IPS-15b (cell line): ENCODE results near the gene AURKAIP1.

Source experiments
- H3K27me3 ChIP-seq: one replicate; pipeline ENCODE4 v1.6.1; 2013; ENCODE audit warnings: low read length; ENCODE audit not compliant: control insufficient read depth, insufficient read depth
- H3K36me3 ChIP-seq: one replicate; pipeline ENCODE4 v1.6.1; 2013; ENCODE audit warnings: low read length; ENCODE audit not compliant: control insufficient read depth, insufficient read depth
- H3K4me1 ChIP-seq: one replicate; pipeline ENCODE4 v1.6.1; 2013; ENCODE audit warnings: mild to moderate bottlenecking, low read length; ENCODE audit not compliant: control insufficient read depth, insufficient read depth
- H3K4me3 ChIP-seq: one replicate; pipeline ENCODE4 v1.5.1; 2013; ENCODE audit warnings: low read depth, low read length
- H3K9ac ChIP-seq: one replicate; pipeline ENCODE4 v1.6.1; 2013; ENCODE audit warnings: low read depth, mild to moderate bottlenecking, low read length
- H3K9me3 ChIP-seq: one replicate; pipeline ENCODE4 v1.6.1; 2013; ENCODE audit warnings: mild to moderate bottlenecking, low read length; ENCODE audit not compliant: control insufficient read depth, insufficient read depth

AURKAIP1 gene

GRCh38 chr1:1361982-1362423, 13.0 kb downstream of the AURKAIP1 start:
- peaks cover 5% of the 10 kb centered on the region for H3K4me1 ChIP-seq
- H3K36me3 ChIP-seq = no peaks in the 10 kb centered on the region
- H3K9ac ChIP-seq = no peak overlapping the region
- H3K27me3 ChIP-seq = no peaks in the 10 kb centered on the region
- H3K9me3 ChIP-seq = peaks cover 11% of the 10 kb centered on the region
- H3K4me3 ChIP-seq = no peak overlapping the region

- H3K9me3 ChIP-seq = peaks cover 5% of the 10 kb centered on the region
- no peaks in the 10 kb centered on the region for H3K27me3 ChIP-seq
- no peaks in the 10 kb centered on the region for H3K36me3 ChIP-seq
- peaks cover 5% of the 10 kb centered on the region for H3K4me1 ChIP-seq
- H3K9ac ChIP-seq = no peak overlapping the region
- H3K4me3 ChIP-seq = no peak overlapping the region
Observed at GRCh38 chr1:1361233-1361981, 13.6 kb downstream of the AURKAIP1 start.

- Histone ChIP-seq H3K9ac (no peak overlapping the region), H3K4me1 (peaks cover 5% of the 10 kb centered on the region), H3K27me3 (no peaks in the 10 kb centered on the region), H3K9me3 (no peaks in the 10 kb centered on the region), H3K4me3 (no peak overlapping the region), H3K36me3 (no peaks in the 10 kb centered on the region)
Observed at GRCh38 chr1:1360506-1361169, 14.4 kb downstream of the AURKAIP1 start.

- H3K9ac ChIP-seq = no peak overlapping the region
- H3K9me3 ChIP-seq = no peaks in the 10 kb centered on the region
- H3K4me3 ChIP-seq = no peak overlapping the region
- no peaks in the 10 kb centered on the region for H3K36me3 ChIP-seq
- H3K4me1 ChIP-seq = peaks cover 5% of the 10 kb centered on the region
- no peaks in the 10 kb centered on the region for H3K27me3 ChIP-seq
Observed at GRCh38 chr1:1359664-1360468, 15.1 kb downstream of the AURKAIP1 start.

- peak overlapping the region; percentile 37 for H3K9ac ChIP-seq
- no peaks in the 10 kb centered on the region for H3K36me3 ChIP-seq
- H3K9me3 ChIP-seq = no peaks in the 10 kb centered on the region
- H3K4me1 ChIP-seq = peaks cover 5% of the 10 kb centered on the region
- H3K4me3 ChIP-seq = no peak overlapping the region
- peaks cover 2% of the 10 kb centered on the region for H3K27me3 ChIP-seq
Observed at GRCh38 chr1:1359308-1359663, 15.7 kb downstream of the AURKAIP1 start.

- Histone ChIP-seq H3K4me3 (peak within 1 kb of the TSS; percentile 37), H3K9me3 (no peaks in the 10 kb centered on the region), H3K4me1 (peaks cover 5% of the 10 kb centered on the region), H3K9ac (peak within 1 kb of the TSS; percentile 37), H3K36me3 (no peaks in the 10 kb centered on the region), H3K27me3 (peaks cover 2% of the 10 kb centered on the region)
Observed at GRCh38 chr1:1358433-1359271, 16.4 kb downstream of the AURKAIP1 start, which contains the start of gene MXRA8. Gene MXRA8, minus strand, starts transcription at chr1:1358555. Its CDS starts 51 bp downstream, at chr1:1358504.

GRCh38 chr1:1357871-1358432, 17.1 kb downstream of the AURKAIP1 start:
- Histone ChIP-seq H3K27me3 (peaks cover 2% of the 10 kb centered on the region), H3K9me3 (no peaks in the 10 kb centered on the region), H3K4me1 (peaks cover 5% of the 10 kb centered on the region), H3K4me3 (peak overlapping the region; percentile 37), H3K36me3 (no peaks in the 10 kb centered on the region), H3K9ac (peak overlapping the region; percentile 5)

GRCh38 chr1:1356796-1357401, 18.1 kb downstream of the AURKAIP1 start:
- Histone ChIP-seq H3K9ac (no peak overlapping the region), H3K4me1 (peaks cover 3% of the 10 kb centered on the region), H3K36me3 (no peaks in the 10 kb centered on the region)

GRCh38 chr1:1356166-1356795, 18.7 kb downstream of the AURKAIP1 start:
- Histone ChIP-seq H3K4me3 (no peak overlapping the region), H3K4me1 (peaks cover 3% of the 10 kb centered on the region), H3K36me3 (no peaks in the 10 kb centered on the region), H3K27me3 (peaks cover 2% of the 10 kb centered on the region), H3K9me3 (no peaks in the 10 kb centered on the region), H3K9ac (no peak overlapping the region)

More at GRCh38 chr1:1356796-1357401, 18.1 kb downstream of the AURKAIP1 start:
- no peak overlapping the region for H3K4me3 ChIP-seq
- H3K27me3 ChIP-seq = peaks cover 2% of the 10 kb centered on the region
- no peaks in the 10 kb centered on the region for H3K9me3 ChIP-seq

GRCh38 chr1:1355416-1355815, 19.6 kb downstream of the AURKAIP1 start:
- Histone ChIP-seq H3K4me1 (peaks cover 3% of the 10 kb centered on the region), H3K36me3 (no peaks in the 10 kb centered on the region), H3K9ac (no peak overlapping the region), H3K9me3 (no peaks in the 10 kb centered on the region), H3K4me3 (no peak overlapping the region), H3K27me3 (peaks cover 2% of the 10 kb centered on the region)
